ENCODE results near the gene DNM1. TPM values are rescaled to one million over a fixed set of nuclear protein-coding genes. Genes with fewer than 3 reads are reported as not detected.

DNM1 gene
- total RNA-seq, 1 donor from 2014 or later: 84.0 TPM

DNA sequence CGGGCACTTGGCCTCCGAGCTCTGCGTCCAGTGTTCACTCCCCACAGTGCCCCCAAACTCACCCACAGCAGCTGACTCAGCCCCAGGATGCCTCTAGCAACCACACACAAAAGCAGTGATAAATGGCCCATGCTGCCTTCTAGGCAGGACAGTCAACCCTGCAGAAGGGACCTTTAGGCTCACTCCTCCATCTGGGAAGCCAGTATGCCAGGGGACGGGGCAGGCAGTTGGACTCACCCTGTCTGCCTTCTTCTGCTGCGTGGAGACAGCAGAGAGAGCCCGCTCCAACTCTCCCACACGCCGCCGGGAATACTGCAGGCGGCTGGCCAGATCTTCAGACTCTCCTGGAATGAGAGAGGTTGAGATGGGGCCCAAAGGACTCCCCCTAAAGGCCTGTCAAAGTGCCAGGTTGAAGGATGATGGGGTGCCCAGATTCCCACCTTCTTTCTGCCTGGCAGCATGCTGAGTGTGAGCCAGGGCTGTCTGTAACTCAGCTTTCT, 62.2 kb downstream of the DNM1 start:
- Mint-ChIP-seq H3K27ac (ENCODE audit: unreplicated experiment) (no peak overlapping the region), H3K9me3 (no peaks in the 10 kb centered on the region), H3K4me1 (no peaks in the 10 kb centered on the region), H3K36me3 (ENCODE audit: low read depth) (peaks cover 18% of the 10 kb centered on the region), H3K27me3 (ENCODE audit: low read depth) (no peaks in the 10 kb centered on the region), H3K4me3 (peak overlapping the region; percentile 11)
- TF ChIP-seq, protein P1, sequence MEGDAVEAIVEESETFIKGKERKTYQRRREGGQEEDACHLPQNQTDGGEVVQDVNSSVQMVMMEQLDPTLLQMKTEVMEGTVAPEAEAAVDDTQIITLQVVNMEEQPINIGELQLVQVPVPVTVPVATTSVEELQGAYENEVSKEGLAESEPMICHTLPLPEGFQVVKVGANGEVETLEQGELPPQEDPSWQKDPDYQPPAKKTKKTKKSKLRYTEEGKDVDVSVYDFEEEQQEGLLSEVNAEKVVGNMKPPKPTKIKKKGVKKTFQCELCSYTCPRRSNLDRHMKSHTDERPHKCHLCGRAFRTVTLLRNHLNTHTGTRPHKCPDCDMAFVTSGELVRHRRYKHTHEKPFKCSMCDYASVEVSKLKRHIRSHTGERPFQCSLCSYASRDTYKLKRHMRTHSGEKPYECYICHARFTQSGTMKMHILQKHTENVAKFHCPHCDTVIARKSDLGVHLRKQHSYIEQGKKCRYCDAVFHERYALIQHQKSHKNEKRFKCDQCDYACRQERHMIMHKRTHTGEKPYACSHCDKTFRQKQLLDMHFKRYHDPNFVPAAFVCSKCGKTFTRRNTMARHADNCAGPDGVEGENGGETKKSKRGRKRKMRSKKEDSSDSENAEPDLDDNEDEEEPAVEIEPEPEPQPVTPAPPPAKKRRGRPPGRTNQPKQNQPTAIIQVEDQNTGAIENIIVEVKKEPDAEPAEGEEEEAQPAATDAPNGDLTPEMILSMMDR (conservative IDR thresholded peaks at IDR 0.05): no peak
- no peak for DNase-seq (ENCODE audit: low read depth, low spot score)

DNA sequence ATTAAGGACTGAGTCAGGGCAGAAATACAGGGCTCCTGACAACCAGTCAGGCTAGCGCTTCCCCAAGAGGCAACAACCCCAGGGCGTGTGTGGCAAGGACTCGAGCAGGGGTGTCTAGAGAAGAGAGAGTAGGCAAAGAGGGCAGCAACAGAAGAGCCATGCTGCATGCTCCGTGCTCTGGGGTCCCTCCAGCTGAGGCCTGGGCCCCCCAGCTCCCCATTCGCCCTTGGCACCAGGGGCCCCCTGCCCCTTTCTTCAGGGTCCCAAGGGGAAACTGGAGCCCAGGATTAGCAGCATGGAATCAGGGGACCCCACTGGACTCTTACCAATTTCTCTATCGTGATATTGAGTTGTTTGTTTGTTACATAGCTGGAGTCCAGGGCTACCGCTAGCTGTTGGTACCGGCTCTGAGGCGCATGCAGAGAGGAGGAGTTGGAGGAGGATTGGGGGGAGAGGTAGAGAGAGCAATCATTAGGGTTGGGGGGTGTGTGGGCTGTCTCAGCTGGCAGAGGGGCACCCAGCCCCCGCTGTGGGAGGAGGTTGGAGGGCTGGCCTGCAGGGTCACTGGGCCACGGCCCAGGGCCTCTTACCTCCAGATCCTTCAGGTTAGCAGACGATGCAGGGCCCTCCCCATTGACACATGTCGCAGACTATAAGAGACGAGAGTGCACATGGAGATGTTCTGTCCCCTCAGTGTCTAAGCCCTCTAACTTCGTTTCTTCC, 63.9 kb downstream of the DNM1 start:
- Mint-ChIP-seq H3K4me1 (no peaks in the 10 kb centered on the region), H3K36me3 (ENCODE audit: low read depth) (peaks cover 11% of the 10 kb centered on the region), H3K4me3 (no peak overlapping the region), H3K9me3 (no peaks in the 10 kb centered on the region), H3K27ac (ENCODE audit: unreplicated experiment) (peak overlapping the region; percentile 14), H3K27me3 (ENCODE audit: low read depth) (no peaks in the 10 kb centered on the region)
- no peak for DNase-seq (ENCODE audit: low read depth, low spot score)
- TF ChIP-seq, protein P1 (conservative IDR thresholded peaks at IDR 0.05): no peak

DNA sequence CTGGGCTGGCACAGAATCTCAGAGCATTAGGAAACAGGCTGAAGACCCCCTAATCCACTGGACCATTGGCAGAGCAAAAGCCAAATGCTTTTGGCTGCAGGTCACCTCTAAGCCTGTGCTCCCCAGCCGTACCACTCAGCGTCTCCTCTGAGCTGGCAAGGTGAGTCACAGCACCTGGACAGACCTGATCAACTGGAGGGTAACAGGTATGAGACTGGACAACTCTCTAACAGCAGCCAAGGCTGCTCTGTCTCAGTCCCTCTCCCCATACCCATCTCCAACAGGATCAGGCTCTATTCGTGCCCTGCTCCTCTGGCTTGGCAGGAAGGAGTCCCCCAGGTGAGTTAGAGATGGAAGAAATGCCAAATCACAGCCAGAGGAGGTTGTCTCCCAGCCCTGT, 67.9 kb downstream of the DNM1 start:
- DNase-seq (ENCODE audit: low read depth, low spot score): no peak
- no peaks in the 10 kb centered on the region for H3K36me3 Mint-ChIP-seq (ENCODE audit: low read depth)
- H3K9me3 Mint-ChIP-seq: no peaks in the 10 kb centered on the region
- TF ChIP-seq, protein P1 (conservative IDR thresholded peaks at IDR 0.05): no peak
- peak overlapping the region; percentile 61 for H3K4me3 Mint-ChIP-seq
- no peak overlapping the region for H3K27ac Mint-ChIP-seq (ENCODE audit: unreplicated experiment)
- H3K4me1 Mint-ChIP-seq: peaks cover 13% of the 10 kb centered on the region
- H3K27me3 Mint-ChIP-seq (ENCODE audit: low read depth): no peaks in the 10 kb centered on the region

DNA sequence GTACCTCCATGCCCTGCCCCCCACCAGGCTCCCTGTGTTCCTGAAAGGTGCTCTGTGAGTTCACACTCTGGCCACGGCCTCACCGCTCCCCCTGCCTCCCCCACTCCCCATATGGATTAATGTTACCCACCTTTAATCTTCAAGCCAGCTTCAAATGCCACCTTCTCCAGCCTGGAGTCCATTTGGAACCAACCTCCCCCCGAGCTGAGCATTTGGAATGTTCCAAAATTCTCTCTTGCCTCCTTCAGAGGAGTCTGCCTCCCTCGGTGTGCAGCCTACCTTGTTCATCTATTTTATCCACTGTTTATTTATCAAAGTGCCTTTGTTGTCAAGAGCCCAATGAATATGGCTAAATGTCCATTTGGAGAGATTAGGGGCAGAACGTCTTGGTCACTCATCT, 68.3 kb downstream of the DNM1 start:
- DNase-seq (ENCODE audit: low read depth, low spot score): no peak
- Mint-ChIP-seq H3K36me3 (ENCODE audit: low read depth) (no peaks in the 10 kb centered on the region), H3K4me1 (peaks cover 17% of the 10 kb centered on the region), H3K27me3 (ENCODE audit: low read depth) (no peaks in the 10 kb centered on the region), H3K27ac (ENCODE audit: unreplicated experiment) (no peak overlapping the region), H3K4me3 (peak overlapping the region; percentile 61), H3K9me3 (no peaks in the 10 kb centered on the region)
- TF ChIP-seq, protein P1 (conservative IDR thresholded peaks at IDR 0.05): no peak

DNA sequence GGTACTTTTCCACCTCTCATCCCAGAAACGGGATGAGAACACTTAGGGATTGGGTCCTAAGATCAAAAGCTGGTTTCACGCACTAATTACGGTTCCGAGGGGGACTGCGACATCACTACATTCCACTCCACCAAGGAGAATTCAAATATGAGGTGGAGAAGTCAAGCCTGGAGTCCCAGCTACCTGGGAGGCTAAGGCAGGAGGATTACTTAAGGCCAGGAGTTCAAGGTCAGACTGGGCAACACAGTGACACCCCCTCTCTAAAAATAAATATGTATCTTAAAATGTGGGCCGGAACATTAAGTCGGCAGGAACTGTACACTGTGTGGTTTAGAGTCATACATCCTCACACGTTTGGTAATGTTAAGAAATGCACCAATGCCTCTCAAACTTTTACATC, 71.1 kb downstream of the DNM1 start:
- H3K27me3 Mint-ChIP-seq (ENCODE audit: low read depth): no peaks in the 10 kb centered on the region
- peak overlapping the region; percentile 99 for H3K4me3 Mint-ChIP-seq
- no peak for DNase-seq (ENCODE audit: low read depth, low spot score)
- H3K27ac Mint-ChIP-seq (ENCODE audit: unreplicated experiment): no peak overlapping the region
- no peaks in the 10 kb centered on the region for H3K9me3 Mint-ChIP-seq
- peaks cover 24% of the 10 kb centered on the region for H3K4me1 Mint-ChIP-seq
- no peaks in the 10 kb centered on the region for H3K36me3 Mint-ChIP-seq (ENCODE audit: low read depth)
- TF ChIP-seq, protein P1 (conservative IDR thresholded peaks at IDR 0.05): no peak

Data from neural crest cell (in vitro differentiated cells).